ENCODE results near the gene IFNB1.

IFNB1 gene

DNA sequence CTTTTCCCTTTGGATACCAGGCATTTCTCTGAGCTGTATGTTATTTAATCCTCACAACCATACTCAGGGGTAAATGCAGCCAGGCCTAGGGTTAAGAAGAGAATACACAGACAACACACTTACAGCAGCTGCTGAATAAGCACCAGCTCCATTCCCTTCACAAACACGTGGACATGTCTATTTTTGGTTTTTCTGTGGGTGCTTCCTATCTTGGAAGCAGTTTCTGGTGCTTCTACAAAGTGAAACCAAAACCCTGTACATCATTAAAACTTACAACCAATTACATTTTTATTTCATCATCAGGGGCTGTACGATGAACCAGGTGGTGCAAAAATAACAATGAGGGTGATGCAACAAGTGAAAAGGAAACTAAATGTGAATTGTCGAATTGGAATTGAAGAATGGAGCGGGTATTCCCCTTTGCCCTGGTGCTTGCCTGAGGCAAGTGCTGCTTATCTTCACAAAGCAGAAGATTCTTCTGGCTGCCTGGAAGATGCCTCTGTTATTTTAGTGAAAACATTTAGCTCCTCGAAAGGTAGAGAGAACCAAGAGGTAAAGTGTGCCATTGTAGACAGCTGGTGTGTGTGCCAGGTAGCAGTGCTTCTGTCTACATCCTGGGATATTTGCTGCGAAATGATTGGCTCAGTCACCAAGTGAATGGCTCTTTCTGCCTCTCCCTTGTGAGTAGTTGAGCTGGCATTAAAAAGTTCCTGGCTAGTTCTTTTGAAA is 18.6 kb upstream of the IFNB1 start:
- peaks cover 21 to 25% of the 10 kb centered on the region in 2 experiments for H3K4me1 ChIP-seq (ENCODE audit: control insufficient read depth in 1 of 2, insufficient read depth in 1 of 2, low read depth in 1 of 2, low read length in 1 of 2)
- no peaks in the 10 kb centered on the region for H3K36me3 ChIP-seq
- no peak for TF ChIP-seq CTCF (IDR thresholded peaks at IDR 0.05)
- no peaks in the 10 kb centered on the region for H3K9me3 ChIP-seq
- peak overlapping the region; percentile 71 for H3K27ac ChIP-seq
- no peaks in the 10 kb centered on the region for H3K27me3 ChIP-seq
- peak overlapping the region; percentile 5 for H3K4me3 ChIP-seq (ENCODE audit: low read depth in 1 of 2, low read length in 1 of 2)

DNA sequence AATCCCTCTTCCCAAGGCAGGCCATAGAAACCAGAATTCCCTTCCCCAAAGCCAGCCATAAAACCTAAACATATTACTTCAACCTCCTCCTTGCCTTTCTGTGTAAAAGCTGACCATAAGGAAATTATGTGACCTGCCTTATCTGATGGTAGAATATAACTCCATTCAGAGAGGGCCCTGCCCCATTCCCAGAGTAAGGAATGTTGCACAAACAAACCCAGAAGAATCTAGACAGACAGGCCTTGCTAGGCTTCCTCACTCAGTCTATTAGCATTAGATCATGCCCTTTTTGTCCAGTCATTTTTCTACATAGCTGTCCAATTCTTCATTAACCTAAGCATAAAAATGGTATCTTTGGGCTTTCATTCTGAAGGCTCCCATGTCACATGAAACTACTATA is 17.8 kb upstream of the IFNB1 start:
- TF ChIP-seq CTCF (IDR thresholded peaks at IDR 0.05) = no peak
- Histone ChIP-seq H3K36me3 (no peaks in the 10 kb centered on the region), H3K27ac (peak overlapping the region; percentile 71), H3K4me1 (ENCODE audit: control insufficient read depth in 1 of 2, insufficient read depth in 1 of 2, low read depth in 1 of 2, low read length in 1 of 2) (peaks cover 21 to 25% of the 10 kb centered on the region in 2 experiments), H3K9me3 (no peaks in the 10 kb centered on the region), H3K4me3 (ENCODE audit: low read depth in 1 of 2, low read length in 1 of 2) (no peak overlapping the region), H3K27me3 (no peaks in the 10 kb centered on the region)

DNA sequence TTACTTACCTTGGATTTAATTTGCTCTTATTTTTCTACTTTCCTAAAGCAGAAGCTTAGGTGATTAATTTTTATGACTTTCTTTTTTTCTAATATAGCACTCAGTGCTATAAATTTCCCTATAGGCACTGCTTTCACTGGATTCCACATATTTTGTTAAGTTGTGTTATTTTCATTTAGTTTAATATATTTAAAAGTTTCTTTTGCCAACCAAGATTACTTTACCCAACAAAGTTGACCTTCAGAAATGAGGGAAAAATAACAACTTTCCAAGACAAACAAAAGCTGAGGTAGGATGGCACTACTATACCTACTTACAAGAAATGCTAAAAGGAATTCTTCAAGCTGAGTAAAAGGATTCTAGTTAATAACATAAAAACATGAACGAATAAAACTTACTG is 8.8 kb upstream of the IFNB1 start:
- peaks cover 3 to 6% of the 10 kb centered on the region in 2 experiments for H3K4me1 ChIP-seq (ENCODE audit: control insufficient read depth in 1 of 2, insufficient read depth in 1 of 2, low read depth in 1 of 2, low read length in 1 of 2)
- no peak for TF ChIP-seq CTCF (IDR thresholded peaks at IDR 0.05)
- H3K27ac ChIP-seq = no peak overlapping the region

DNA sequence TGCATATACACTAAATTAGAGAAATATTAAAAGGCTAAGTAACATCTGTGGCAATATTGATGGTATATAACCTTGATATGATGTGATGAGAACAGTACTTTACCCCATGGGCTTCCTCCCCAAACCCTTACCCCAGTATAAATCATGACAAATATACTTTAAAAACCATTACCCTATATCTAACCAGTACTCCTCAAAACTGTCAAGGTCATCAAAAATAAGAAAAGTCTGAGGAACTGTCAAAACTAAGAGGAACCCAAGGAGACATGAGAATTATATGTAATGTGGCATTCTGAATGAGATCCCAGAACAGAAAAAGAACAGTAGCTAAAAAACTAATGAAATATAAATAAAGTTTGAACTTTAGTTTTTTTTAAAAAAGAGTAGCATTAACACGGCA is 7.3 kb upstream of the IFNB1 start:
- H3K9me3 ChIP-seq = no peaks in the 10 kb centered on the region
- H3K4me3 ChIP-seq (ENCODE audit: low read depth in 1 of 2, low read length in 1 of 2) = no peak overlapping the region
- H3K36me3 ChIP-seq = no peaks in the 10 kb centered on the region
- no peaks in the 10 kb centered on the region for H3K27me3 ChIP-seq
- no peak overlapping the region for H3K27ac ChIP-seq
- no peak for TF ChIP-seq CTCF (IDR thresholded peaks at IDR 0.05)
- peaks cover 7 to 10% of the 10 kb centered on the region in 2 experiments for H3K4me1 ChIP-seq (ENCODE audit: control insufficient read depth in 1 of 2, insufficient read depth in 1 of 2, low read depth in 1 of 2, low read length in 1 of 2)

More for the DNA sequence above, 8.8 kb upstream of the IFNB1 start:
- no peaks in the 10 kb centered on the region for H3K36me3 ChIP-seq
- no peaks in the 10 kb centered on the region for H3K27me3 ChIP-seq
- H3K4me3 ChIP-seq (ENCODE audit: low read depth in 1 of 2, low read length in 1 of 2) = no peak overlapping the region
- no peaks in the 10 kb centered on the region for H3K9me3 ChIP-seq

DNA sequence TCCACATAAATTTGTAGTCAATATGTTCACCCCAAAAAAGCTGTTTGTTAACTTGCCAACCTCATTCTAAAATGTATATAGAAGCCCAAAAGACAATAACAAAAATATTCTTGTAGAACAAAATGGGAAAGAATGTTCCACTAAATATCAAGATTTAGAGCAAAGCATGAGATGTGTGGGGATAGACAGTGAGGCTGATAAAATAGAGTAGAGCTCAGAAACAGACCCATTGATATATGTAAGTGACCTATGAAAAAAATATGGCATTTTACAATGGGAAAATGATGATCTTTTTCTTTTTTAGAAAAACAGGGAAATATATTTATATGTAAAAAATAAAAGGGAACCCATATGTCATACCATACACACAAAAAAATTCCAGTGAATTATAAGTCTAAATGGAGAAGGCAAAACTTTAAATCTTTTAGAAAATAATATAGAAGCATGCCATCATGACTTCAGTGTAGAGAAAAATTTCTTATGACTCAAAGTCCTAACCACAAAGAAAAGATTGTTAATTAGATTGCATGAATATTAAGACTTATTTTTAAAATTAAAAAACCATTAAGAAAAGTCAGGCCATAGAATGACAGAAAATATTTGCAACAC is 6.6 kb upstream of the IFNB1 start:
- Histone ChIP-seq H3K9me3 (no peaks in the 10 kb centered on the region), H3K27me3 (no peaks in the 10 kb centered on the region), H3K4me3 (ENCODE audit: low read depth in 1 of 2, low read length in 1 of 2) (no peak overlapping the region), H3K4me1 (ENCODE audit: control insufficient read depth in 1 of 2, insufficient read depth in 1 of 2, low read depth in 1 of 2, low read length in 1 of 2) (peaks cover 7 to 10% of the 10 kb centered on the region in 2 experiments), H3K36me3 (no peaks in the 10 kb centered on the region), H3K27ac (no peak overlapping the region)
- TF ChIP-seq CTCF (IDR thresholded peaks at IDR 0.05) = no peak

Data from neutrophil (primary cell).